Fibroblast of mammary gland (primary cell): ENCODE measurements around the gene TMC4.

Source experiments
- DNase-seq: peaks from one replicate; pipeline ENCODE4 v3.0.0-alpha.2; 2010; ENCODE audit warnings: low read depth
- H3K4me3 ChIP-seq: 2 replicates; pipeline ENCODE4 v1.5.1; 2011; ENCODE audit warnings: low read depth, mild to moderate bottlenecking, low read length, moderate library complexity; ENCODE audit not compliant: control insufficient read depth
- TF ChIP-seq, protein P1 (sequence below): conservative IDR thresholded peaks from 2 replicates; pipeline ENCODE4 v1.5.1; 2011; ENCODE audit warnings: low read depth, low read length, inconsistent platforms; ENCODE audit not compliant: control insufficient read depth, insufficient read depth

Gene TMC4

DNA sequence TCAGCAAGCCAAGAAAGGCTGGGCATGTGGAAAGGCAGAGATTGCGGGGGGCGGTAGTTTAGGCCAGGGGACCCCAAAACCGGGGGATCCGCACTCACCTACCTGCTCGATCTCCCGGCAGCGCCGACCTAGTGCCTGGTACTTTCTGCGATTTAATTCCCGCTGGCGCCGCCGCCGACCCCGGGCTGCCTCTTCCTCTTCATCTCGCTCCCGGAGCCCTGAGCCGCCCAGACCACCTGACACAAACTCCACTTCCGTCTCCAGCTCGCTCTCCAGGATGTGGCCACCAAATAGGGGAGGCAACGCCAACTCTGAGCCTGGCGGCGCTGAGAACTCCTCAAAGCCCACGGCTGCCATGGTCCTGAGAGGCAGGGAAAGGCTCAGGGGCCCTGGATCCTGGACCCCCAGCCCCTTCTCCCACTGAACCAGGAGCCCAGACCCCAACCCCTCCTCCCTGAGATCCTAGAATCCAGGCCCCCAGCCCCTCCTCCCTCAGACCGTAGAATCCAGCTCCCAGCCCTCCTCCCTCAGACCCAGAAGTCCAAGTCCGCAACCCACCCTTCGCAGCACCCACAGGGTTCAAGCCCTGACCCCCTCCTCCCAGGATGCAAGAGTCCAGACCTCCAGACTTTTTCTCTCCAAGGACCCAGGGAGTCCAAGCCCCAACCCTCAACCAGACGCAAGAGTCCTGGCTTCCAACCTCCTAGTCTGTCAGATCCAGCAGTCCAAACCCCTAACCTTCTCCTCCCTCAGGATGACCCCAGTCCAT is 58.4 kb downstream of the TMC4 start:
- peak; percentile 38 for DNase-seq
- H3K4me3 ChIP-seq, result peak overlapping the region; percentile 92

More for the DNA sequence above, 58.4 kb downstream of the TMC4 start:
- TF ChIP-seq, protein P1, sequence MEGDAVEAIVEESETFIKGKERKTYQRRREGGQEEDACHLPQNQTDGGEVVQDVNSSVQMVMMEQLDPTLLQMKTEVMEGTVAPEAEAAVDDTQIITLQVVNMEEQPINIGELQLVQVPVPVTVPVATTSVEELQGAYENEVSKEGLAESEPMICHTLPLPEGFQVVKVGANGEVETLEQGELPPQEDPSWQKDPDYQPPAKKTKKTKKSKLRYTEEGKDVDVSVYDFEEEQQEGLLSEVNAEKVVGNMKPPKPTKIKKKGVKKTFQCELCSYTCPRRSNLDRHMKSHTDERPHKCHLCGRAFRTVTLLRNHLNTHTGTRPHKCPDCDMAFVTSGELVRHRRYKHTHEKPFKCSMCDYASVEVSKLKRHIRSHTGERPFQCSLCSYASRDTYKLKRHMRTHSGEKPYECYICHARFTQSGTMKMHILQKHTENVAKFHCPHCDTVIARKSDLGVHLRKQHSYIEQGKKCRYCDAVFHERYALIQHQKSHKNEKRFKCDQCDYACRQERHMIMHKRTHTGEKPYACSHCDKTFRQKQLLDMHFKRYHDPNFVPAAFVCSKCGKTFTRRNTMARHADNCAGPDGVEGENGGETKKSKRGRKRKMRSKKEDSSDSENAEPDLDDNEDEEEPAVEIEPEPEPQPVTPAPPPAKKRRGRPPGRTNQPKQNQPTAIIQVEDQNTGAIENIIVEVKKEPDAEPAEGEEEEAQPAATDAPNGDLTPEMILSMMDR, result no peak
